GM19328 (cell line): Measurements from ENCODE around the gene NOP10.
"Not testable (repeated sequence)": the region's sequence is repeated elsewhere in the genome, so short reads cannot be mapped to it uniquely, and the experiment has no call there.

Experiments
- ATAC-seq: cut with Tn5 transposase; IDR thresholded peaks from one replicate; pipeline ENCODE4 v1.9.1; 2021; ENCODE audit warnings: mild to moderate bottlenecking, moderate library complexity; ENCODE audit not compliant: unreplicated experiment

Gene NOP10

DNA sequence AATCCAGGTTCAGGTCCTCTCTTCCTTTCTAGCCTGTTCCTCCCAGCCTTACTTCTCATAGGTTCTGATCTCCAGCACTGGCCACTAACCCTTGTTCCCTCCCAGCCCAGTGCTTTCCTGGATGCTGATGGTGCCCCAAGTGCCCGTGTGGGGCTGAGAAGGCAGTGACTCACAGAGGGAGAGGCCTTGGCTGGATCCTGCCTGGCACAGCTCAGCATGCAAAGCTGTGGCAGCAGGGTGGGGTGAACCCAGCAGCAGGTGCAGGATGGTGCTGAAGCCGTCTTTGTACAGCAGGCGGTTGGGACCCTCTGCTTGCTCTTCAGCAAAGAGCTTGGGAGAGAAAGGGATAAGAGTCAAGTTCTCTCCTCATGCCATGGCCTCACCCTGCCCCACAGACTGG is 16.5 kb upstream of the NOP10 start:
- ATAC-seq: no peak

DNA sequence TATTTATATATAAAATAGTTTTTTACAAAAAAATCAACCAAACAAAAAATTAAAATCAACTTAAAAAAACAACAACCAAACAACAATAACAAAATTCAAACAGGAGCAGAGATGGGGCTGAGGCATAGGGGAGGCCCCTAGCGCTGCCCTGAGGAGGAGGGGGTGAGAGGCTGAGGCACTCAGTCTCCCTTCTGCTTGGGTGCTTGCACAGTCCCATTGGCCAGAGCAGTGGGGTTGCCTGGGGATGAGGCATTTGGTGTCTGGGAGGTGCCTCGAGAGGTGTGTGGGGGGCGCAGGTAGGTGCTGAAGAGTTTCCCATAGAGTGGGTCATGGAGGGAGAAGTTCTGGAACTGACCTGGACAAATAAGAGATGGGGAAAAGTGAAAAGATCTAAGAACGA is 16.0 kb upstream of the NOP10 start:
- ATAC-seq: no peak

DNA sequence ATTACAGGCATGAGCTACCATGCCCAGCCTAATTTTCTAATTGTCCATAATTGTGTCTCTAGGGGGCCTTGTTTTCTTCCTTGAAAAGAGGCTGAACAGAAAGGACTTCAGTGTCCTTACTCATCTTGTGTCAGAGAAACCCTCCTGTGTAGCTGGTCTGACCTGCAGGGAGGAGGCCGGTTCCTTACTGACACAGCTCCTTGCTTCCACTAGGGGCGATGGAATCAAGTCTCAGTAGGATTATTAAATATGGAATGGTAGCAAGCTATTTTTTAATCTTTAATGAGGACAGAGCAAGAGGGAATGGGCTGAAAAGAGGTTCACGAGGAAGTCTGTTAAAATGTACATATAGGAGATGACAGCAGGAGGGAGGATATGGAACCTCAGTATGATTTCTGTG is 15.4 kb upstream of the NOP10 start:
- no peak for ATAC-seq

DNA sequence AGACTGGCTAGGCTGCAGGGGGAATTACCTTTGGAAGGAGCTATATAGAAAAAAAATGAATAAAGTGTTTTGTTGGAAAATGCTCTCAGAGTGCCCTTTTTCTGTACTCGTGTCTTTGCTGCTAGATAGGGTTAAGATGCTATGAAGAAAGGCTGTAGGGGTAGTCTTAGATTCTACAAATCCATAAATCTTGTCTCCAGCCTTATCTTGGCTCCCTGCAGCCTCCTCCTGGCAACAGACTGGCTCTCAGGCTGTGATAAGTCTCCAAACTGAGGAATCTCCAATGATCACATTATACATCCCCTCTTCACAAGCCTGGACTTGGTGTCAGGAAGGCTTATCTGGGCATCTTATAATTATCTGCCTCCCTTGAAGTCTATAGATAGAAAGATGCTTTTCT is 14.7 kb upstream of the NOP10 start:
- ATAC-seq: no peak

DNA sequence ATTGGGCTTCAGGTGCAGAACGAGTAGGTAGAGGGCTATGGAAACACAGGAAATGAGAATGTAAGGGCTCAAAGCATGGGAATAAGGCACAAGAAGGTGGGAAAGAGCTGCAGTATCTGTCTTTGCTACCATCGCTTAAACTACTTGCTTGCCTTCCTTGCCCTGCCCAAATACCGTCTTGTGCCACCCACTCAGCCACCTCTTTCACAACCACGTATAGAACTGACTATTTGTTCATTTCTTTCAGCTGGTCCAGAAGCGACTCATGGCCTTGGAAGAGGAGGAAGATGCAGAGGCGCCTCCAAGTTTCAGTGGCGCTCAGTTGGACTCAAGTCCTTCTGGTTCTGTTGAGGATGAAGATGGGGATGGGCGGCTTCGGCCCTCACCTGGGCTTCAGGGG is 12.3 kb upstream of the NOP10 start:
- no peak for ATAC-seq

DNA sequence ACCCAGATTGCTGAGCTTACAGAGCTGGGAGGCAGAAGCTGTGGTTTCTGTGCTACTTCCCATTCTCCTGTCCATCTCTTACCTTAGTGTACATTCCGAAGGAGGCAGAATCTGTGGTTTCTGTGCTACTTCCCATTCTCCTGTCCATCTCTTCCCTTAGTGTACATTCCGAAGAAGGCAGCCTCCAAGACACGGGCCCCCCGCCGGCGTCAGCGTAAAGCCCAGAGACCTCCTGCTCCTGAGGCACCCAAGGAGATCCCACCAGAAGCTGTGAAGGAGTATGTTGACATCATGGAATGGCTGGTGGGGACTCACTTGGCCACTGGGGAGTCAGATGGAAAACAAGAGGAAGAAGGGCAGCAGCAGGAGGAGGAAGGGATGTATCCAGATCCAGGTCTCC is 11.3 kb upstream of the NOP10 start:
- no peak for ATAC-seq

DNA sequence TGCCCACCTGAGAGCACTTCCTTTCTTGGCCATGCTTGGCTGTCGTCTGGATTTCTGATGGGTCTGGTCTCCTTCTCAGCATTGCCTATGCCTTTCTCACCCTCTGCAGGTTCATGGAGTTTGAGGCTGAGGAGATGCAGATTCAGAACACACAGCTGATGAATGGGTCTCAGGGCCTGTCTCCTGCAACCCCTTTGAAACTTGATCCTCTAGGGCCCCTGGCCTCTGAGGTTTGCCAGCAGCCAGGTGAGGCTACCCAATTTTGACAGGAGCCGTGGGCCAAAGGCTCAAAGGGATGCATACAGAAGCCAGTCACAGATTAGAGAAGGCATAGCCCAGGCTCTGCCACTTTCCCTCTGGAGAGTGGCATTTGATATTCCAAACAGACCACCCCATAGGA is 10.7 kb upstream of the NOP10 start:
- ATAC-seq: no peak

DNA sequence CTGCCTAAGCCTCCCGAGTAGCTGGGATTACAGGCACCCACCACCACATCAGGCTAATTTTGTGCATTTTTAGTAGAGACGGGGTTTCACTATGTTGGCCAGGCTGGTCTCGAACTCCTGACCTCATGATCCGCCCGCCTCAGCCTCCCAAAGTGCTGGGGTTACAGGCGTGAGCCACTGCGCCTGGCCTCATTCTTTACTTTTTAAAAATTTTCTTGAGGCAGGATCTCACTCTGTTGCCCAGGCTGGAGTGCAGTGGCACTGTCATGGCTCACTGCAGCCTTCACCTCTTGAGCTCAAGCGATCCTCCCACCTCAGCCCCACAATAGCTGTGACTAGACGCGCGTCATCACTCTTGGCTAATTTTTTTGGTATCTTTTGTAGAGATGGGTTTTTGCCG is 10.1 kb upstream of the NOP10 start:
- ATAC-seq: not testable (repeated sequence)

DNA sequence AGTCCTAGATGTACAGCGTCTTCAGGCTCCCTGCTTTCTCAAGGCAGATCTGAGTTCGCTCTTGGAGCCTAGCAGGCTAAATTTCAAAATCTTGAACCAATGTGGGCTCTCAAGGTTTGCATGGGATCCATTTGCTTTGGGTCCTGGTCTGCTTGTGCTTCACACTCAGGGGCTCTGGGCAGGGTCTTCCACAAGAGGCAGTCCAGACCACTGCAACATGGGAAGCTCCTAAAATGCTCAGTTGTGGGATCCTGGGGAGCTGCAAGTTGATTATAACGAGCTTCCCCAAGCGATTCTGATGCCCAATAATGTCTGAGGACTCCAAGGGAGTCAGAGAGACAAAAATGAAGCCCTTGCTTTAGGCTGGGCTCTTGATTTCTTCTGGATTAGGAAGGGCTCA is 6.8 kb upstream of the NOP10 start:
- no peak for ATAC-seq

DNA sequence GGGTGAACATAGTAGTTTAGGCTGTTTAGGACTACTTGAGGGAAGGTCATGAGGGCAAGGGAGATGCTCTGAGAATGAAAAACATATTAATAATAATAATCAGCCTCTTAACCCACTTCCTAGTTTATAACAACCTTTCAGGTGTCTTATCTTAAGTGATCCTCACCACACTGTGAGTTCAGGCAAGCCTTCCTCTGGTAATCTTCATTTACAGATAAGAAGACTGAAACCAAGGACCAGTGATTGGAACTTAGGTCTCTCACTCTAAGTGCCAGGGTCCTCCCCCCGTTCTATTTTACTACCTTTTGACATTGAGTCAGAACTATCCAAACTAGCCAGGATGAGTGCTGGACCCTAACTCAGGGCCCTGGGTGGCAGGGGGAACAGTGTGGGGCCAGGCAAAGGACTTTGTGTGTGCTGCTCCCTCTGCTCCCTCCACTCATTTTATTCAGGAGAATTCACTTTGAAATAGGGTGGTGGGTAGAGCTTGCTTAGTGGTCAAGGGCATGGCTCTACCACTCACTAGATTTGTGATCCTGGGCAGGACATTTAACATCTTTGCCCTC is 5.9 kb upstream of the NOP10 start:
- ATAC-seq: no peak

DNA sequence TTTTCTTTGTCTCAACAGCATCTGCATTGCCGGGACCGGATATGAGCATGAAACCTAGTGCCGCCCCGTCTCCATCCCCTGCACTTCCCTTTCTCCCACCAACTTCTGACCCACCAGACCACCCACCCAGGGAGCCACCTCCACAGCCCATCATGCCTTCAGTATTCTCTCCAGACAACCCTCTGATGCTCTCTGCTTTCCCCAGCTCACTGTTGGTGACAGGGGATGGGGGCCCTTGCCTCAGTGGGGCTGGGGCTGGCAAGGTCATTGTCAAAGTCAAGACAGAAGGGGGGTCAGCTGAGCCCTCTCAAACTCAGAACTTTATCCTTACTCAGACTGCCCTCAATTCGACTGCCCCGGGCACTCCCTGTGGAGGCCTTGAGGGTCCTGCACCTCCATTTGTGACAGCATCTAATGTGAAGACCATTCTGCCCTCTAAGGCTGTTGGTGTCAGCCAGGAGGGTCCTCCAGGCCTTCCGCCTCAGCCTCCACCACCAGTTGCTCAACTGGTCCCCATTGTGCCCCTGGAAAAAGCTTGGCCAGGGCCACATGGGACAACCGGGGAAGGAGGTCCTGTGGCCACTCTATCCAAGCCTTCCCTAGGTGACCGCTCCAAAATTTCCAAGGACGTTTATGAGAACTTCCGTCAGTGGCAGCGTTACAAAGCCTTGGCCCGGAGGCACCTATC is 5.2 kb upstream of the NOP10 start:
- ATAC-seq: no peak

DNA sequence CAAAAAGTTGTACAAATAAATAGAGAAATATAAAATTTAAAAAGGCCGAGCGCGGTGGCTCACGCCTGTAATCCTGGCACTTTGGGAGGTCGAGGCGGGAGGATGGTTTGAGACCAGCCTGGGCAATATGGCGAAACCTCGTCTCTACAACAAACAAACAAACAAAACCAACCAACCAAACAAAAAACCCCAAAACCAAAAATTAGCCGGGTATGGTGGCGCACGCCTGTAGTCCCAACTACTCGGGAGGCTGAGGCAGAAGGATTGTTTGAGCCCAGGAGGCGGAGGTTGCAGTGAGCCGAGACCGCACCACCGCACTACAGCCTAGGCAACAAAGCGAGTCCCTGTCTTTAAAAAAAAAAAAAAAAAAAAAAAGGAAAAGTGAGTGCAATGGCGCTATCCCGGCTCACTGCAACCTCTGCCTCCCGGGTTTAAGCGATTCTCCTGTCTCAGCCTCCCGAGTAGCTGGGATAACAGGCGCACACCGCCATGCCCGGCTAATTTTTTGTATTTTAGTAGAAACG is 661 bp downstream of the NOP10 start:
- not testable (repeated sequence) for ATAC-seq

DNA sequence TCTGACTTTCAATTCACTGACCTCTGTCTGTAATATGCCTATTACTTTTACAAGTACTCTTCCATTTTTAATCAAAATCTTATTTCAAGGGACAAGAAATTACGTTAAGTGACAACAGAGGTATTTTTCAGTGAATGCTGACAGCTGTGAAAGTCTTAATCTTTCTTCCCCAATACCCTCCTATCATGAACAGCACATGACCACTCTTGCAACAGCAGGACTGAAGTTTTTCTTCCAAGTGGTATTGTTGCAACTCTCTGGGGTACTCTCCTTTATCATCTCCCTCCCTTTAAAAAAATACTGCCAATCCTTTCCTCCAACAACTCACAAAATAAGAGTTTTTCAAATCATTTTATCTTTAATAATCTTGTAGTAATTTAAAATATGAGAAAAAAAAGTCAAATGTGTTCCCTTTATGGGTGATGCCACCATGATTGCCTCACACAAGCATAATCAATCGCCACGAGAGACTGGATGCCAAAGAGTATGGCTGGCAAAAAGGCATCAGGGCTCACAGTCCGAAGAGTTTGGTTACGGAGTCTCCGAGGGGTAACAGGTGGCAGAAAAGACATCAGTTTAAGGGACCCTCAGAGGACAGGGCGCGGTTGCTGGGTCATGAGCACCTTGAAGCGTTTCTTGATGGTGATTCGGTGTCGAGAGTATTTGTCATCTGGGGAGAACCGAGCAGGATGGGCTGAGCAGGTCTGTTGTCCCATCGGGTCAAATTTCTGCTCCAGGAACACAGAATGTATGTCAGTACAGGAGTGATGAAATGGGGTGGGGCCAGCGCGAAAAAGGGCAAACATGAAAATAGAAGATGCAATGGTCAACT is 1.3 kb downstream of the NOP10 start:
- no peak for ATAC-seq

DNA sequence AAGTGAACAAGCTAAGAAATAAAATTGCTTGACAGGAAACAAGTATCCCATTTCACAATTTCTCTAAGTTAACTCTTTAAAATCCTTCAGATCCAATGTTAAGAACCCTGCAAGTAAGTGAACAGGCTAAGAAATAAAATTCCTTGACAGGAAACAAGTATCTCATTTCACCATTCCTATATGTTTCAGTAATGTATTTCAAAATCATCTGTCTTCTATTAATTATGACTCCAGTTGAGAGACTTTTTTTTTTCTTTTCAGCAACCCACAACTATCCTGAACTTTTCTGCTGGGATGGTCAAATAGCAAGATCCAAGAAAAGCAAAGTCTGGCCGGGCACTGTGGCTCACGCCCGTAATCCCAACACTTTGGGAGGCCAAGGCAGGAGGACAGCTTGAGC is 3.0 kb downstream of the NOP10 start:
- no peak for ATAC-seq

DNA sequence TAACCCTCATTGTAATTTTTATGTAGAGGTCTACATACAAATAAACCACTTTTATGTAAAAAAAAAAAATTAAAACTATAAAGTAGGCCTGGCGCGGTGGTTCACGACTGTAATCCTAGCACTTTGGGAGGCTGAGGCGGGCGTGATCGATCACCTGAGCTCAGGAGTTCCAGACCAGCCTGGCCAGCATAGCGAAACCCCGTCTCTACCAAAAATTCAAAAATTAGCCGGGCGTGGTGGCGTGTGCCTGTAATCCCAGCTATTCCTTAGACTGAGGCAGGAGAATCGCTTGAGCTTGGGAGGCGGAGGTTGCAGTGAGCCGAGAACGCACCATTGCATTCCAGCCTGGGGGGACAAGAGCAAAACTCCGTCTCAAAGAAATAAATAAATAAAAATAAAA is 4.6 kb downstream of the NOP10 start:
- no peak for ATAC-seq

DNA sequence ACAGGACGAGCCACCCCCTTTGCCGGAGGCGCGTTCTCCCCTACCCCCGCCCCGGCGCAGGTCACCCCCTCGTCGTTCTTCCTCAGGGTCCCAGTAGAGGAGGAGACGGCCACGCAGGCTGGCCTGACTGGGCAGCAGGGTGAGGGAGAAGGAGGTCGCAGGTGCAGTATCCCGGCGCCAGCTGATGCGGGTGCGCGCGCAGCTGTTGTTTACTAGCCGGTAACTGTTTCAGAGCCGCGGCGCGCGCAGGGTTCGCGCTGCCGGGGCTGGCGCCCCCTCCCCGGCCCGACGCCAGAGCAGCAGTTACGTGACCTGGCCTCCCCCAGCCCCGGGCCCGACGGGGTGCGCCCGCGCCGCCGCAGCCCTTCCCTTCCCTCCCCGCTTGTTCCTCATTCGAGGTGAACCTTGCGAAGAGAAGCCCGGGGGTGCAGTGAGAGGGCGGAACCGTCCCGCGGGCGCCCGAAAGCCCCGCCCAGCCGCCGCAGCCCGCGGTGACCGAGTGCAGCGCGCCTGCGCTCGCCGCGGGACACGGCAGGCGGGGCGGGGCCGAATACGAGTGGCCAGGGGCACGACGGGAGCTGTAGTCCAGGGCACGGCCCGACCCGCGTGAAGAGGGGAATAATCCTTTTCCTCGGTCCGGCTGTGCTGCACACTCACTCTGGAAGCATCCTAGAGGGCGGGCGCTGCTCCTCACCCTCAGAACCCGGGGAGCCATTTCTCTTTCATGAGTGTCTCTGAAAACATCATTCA is 5.2 kb downstream of the NOP10 start, which contains the start of gene SLC12A6:
SLC12A6 (minus strand) TSS at position 225 of the 750 bp plus-strand sequence. CDS start 1,101 bp downstream, outside the sequence.
- peak; percentile 65 for ATAC-seq

DNA sequence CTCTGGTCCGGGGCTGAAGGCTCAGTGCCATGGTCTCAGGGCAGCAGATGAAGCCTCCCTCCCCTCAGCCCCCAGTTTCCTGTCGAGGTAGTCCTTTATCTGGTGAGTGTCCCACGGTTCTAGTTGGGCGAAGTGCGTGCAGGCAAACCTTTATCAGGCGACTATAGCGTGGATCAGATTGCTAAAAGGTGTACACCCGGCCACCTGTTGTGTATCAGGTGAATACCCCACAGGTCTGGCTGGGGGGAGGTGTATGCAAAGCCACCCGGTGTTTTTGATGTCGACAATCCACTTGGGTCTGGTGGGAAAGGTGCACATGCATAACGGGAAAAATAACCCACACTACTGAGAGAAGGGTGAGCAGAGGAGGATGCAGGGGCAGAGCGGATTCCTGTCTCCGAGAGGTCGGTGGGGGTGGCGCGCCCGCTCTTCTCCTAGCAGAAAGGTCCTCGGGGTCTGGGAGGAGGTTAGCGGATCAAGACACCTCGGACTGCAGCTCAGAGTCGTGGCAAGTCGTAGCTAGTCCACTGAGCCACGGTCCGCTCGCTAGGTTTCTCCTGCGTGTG is 5.9 kb downstream of the NOP10 start:
- no peak for ATAC-seq

DNA sequence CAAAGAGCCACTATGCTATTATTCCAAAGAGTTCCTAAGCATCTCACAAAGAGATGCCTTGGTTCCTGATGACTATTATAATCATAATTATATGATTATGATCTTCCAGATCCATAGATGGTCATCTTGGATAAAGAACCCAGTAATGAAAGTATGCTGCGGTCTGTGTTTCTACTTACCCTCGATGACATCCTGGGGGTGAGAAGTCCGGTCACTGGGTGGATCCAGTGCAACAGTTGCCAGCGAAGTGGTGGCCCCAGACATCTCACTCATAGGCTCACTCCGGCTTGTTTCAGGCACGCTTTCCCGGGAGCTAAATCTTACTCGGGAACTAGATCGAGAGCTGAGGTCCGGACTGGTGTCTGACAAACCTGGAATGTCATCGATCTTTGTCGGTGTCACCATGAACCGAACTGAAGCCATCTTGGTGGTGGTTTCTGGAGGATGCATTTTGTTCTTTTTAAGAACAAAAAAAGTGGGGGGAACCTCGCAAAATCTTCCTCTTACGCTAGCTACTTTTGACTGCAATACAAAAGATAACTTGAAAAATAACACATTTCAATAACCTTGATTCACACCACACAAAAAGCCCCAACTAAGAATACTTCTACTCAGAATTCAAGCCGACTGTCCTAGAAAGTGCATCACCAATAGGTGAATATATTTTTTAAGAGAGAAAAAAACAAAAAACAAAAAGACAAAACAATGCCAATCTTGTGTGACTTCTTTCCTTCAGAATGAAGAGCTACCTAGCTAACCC is 6.5 kb downstream of the NOP10 start:
- ATAC-seq: no peak

DNA sequence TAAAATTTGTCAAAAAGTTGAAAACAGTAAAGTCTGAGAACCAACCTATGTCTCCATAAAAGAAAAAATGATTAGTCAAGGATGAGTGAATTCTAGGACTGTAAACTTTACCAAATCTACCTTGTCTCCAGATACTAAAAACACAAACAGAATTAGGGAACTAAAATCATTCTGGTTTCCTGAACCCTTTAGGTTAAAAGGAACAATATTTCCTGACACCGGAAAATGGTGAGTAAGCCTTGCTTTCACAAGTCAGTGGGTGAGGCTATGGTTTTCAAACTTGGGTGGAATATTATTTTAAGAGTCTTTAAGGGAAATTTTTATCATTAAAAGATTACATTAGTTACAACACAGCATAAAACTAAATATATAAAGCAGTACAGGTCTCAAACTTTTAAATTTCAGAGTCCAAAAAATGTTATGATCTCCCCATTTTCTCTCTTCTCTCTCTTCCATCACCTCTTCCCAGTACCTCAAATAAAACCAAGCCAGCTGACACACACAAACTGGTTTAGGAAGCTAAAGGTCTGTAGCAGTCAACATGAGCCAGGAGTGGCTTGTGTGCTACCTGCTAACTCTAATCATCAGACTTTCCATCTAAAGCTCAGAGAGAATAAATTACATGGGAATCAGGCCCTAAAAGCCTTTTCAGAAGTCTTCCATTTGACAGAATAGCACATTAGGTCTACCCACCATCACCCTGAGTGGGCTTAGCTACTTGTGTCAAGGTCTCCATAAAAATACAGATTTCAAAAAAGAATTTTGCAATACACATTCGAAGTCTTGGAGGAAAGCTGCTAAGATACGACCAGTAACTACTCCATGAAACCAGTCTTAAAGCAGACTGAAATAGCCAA is 7.5 kb downstream of the NOP10 start:
- no peak for ATAC-seq
